GM21360 (cell line): ENCODE results near the gene MINAR2.

ENCODE experiments used
- ATAC-seq: cut with Tn5 transposase; IDR thresholded peaks from one replicate; pipeline ENCODE4 v1.9.1; 2021; ENCODE audit warnings: mild to moderate bottlenecking, moderate library complexity; ENCODE audit not compliant: unreplicated experiment

Gene MINAR2

GRCh38 chr5:129771058-129771838, 23.4 kb downstream of the MINAR2 start:
- peak; percentile 74 for ATAC-seq

- ATAC-seq: no peak
Observed at GRCh38 chr5:129773376-129773775, 25.5 kb downstream of the MINAR2 start.

GRCh38 chr5:129781594-129781993, 33.7 kb downstream of the MINAR2 start:
- ATAC-seq: no peak

- ATAC-seq: no peak
Observed at GRCh38 chr5:129803403-129803802, 55.5 kb downstream of the MINAR2 start.

GRCh38 chr5:129804705-129805104, 56.8 kb downstream of the MINAR2 start:
- no peak for ATAC-seq

GRCh38 chr5:129807162-129807814, 59.4 kb downstream of the MINAR2 start:
- no peak for ATAC-seq
